Mesenchymal stem cell (in vitro differentiated cells and primary cell): Measurements from ENCODE around the gene CSNK1D.
A peak's percentile ranks its signal among the peaks of the same experiment; 100 is the strongest.

Experiments used
- DNase-seq: peaks from one replicate; pipeline ENCODE4 v3.0.0-alpha.2; 2013
- H2AFZ ChIP-seq: one replicate; pipeline ENCODE4 v1.6.1; 2013; ENCODE audit warnings: low read depth, mild to moderate bottlenecking, control low read depth, inconsistent platforms, low read length, moderate library complexity
- H2AK5ac ChIP-seq: 2 replicates; pipeline ENCODE4 v1.6.1; 2013; ENCODE audit warnings: low read length, moderate library complexity, mild to moderate bottlenecking, inconsistent platforms; ENCODE audit not compliant: severe bottlenecking
- H2BK120ac ChIP-seq: one replicate; pipeline ENCODE4 v1.6.1; 2013; ENCODE audit warnings: low read depth, mild to moderate bottlenecking, inconsistent platforms, low read length, moderate library complexity
- H2BK12ac ChIP-seq, 2 experiments: one replicate each; pipeline ENCODE4 v1.6.1; 2013; ENCODE audit warnings: inconsistent platforms in 2 of 2, low read length in 2 of 2, mild to moderate bottlenecking in 2 of 2, moderate library complexity in 2 of 2, control low read depth in 1 of 2
- H2BK15ac ChIP-seq: one replicate; pipeline ENCODE4 v1.6.1; 2013; ENCODE audit warnings: mild to moderate bottlenecking, low read depth, inconsistent platforms; ENCODE audit not compliant: poor library complexity, severe bottlenecking
- H2BK5ac ChIP-seq: 2 replicates; pipeline ENCODE4 v1.6.1; 2013; ENCODE audit warnings: low read depth, mild to moderate bottlenecking, low read length, control low read depth, inconsistent platforms; ENCODE audit not compliant: poor library complexity, severe bottlenecking
- H3K14ac ChIP-seq, 2 experiments: one replicate each; pipeline ENCODE4 v1.6.1; 2013; ENCODE audit warnings: inconsistent platforms in 2 of 2, low read length in 2 of 2, control low read depth in 1 of 2, mild to moderate bottlenecking in 1 of 2, moderate library complexity in 1 of 2
- H3K18ac ChIP-seq, 2 experiments: one replicate each; pipeline ENCODE4 v1.6.1; 2013; ENCODE audit warnings: inconsistent platforms in 2 of 2, low read length in 2 of 2, control low read depth in 1 of 2, low read depth in 1 of 2, mild to moderate bottlenecking in 1 of 2
- H3K23ac ChIP-seq, 2 experiments: one replicate each; pipeline ENCODE4 v1.6.1; 2013; ENCODE audit warnings: inconsistent platforms in 2 of 2, low read length in 2 of 2, mild to moderate bottlenecking in 2 of 2, moderate library complexity in 2 of 2, control low read depth in 1 of 2
- H3K27ac ChIP-seq: 2 replicates; pipeline ENCODE4 v1.5.1; 2013; ENCODE audit warnings: mild to moderate bottlenecking, moderate library complexity, low read length, control low read depth, inconsistent platforms; ENCODE audit not compliant: poor library complexity, severe bottlenecking
- H3K27me3 ChIP-seq, 2 experiments: 2 replicates each; pipeline versions ENCODE4 v1.6.1 to v1.7.0; 2013; ENCODE audit warnings: low read length in 2 of 2, mild to moderate bottlenecking in 2 of 2, moderate library complexity in 2 of 2, control low read depth in 1 of 2, inconsistent platforms in 1 of 2; ENCODE audit not compliant: control insufficient read depth in 1 of 2, insufficient read depth in 1 of 2
- H3K36me3 ChIP-seq, 2 experiments: 2 replicates each; pipeline versions ENCODE4 v1.6.1 to v1.7.0; 2013; ENCODE audit warnings: low read length in 2 of 2, control low read depth in 1 of 2, inconsistent platforms in 1 of 2, low read depth in 1 of 2, mild to moderate bottlenecking in 1 of 2; ENCODE audit not compliant: insufficient read depth in 2 of 2, control insufficient read depth in 1 of 2
- H3K4ac ChIP-seq, 2 experiments: one replicate each; pipeline ENCODE4 v1.6.1; 2013; ENCODE audit warnings: inconsistent platforms in 2 of 2, low read length in 2 of 2, mild to moderate bottlenecking in 2 of 2, moderate library complexity in 2 of 2, control low read depth in 1 of 2, low read depth in 1 of 2
- H3K4me1 ChIP-seq: 2 replicates; pipeline ENCODE4 v1.6.1; 2013; ENCODE audit warnings: low read depth, low read length, control low read depth; ENCODE audit not compliant: control insufficient read depth, insufficient read depth
- H3K4me2 ChIP-seq: 2 replicates; pipeline ENCODE4 v1.6.1; 2013; ENCODE audit warnings: low read length, mild to moderate bottlenecking, inconsistent platforms; ENCODE audit not compliant: poor library complexity, severe bottlenecking
- H3K4me3 ChIP-seq, 2 experiments: 2 replicates each; pipeline versions ENCODE4 v1.5.1 to v1.7.0; 2013; ENCODE audit warnings: low read length in 2 of 2, mild to moderate bottlenecking in 2 of 2, control low read depth in 1 of 2, low read depth in 1 of 2; ENCODE audit not compliant: insufficient read depth in 1 of 2
- H3K79me1 ChIP-seq: replicated peaks from 2 replicates; pipeline ENCODE4 v1.6.1; 2013; ENCODE audit warnings: mild to moderate bottlenecking, control low read depth, low read length, inconsistent platforms; ENCODE audit not compliant: poor library complexity, severe bottlenecking
- H3K9ac ChIP-seq: 2 replicates; pipeline ENCODE4 v1.7.0; 2013; ENCODE audit warnings: mild to moderate bottlenecking, low read length, moderate library complexity
- H3K9me3 ChIP-seq: 2 replicates; pipeline ENCODE4 v1.7.0; 2013; ENCODE audit warnings: mild to moderate bottlenecking, low read length; ENCODE audit not compliant: control insufficient read depth
- H4K8ac ChIP-seq: one replicate; pipeline ENCODE4 v1.6.1; 2013; ENCODE audit warnings: inconsistent platforms, mild to moderate bottlenecking, low read length, moderate library complexity
- H4K91ac ChIP-seq: one replicate; pipeline ENCODE4 v1.6.1; 2013; ENCODE audit warnings: mild to moderate bottlenecking, low read length, inconsistent platforms
- WGBS: methylation state at CpG from one replicate; pipeline ENCODE4 v1.1.7; 2013; ENCODE audit warnings: mixed read lengths; 5-methylcytosine and 5-hydroxymethylcytosine counted together

Gene CSNK1D

DNA sequence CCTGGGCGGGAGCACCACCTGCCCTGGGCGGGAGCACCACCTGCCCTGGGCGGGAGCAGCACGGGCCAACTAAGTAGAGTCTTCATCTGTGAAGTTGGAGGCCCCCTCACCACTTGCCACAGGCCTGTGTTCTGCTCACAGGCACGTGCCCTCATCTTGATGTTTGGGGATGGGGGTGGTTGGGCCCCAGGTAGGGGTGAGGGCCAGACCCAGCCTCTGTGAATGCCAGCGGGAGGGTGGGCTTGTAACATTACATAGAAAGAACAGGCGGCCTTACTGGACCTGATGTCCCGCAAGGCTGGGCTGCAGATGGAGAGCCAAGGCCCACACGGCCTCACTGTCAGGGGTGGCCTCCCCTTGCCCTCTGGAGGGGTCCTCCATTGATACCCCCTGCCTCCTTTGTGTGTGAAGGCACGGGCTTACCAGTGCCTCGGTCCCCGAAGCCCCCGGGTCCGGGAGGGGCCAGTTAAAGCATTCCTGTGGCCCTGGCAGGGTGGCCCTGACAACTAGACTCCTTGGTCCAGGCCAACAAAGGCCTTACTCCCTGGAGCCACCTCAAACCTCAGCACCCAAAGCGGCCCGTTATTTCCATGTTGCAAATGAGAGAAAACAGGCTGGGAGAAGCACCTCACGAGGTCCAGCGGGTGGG, 45.7 kb downstream of the CSNK1D start:
- H2BK120ac ChIP-seq = peak overlapping the region; percentile 90
- no peak overlapping the region for H3K27ac ChIP-seq
- peaks cover 60% of the 10 kb centered on the region for H3K4me1 ChIP-seq
- H2BK12ac ChIP-seq = peak overlapping the region; percentile 49 to 82
- DNase-seq = peak; percentile 14
- H3K4ac ChIP-seq = peak overlapping the region; percentile 92 to 99
- peak overlapping the region; percentile 95 to 98 for H3K18ac ChIP-seq
- no peak overlapping the region for H2BK5ac ChIP-seq
- H3K36me3 ChIP-seq = no peaks in the 10 kb centered on the region
- no peak overlapping the region for H3K23ac ChIP-seq
- H3K27me3 ChIP-seq = no peaks in the 10 kb centered on the region
- H4K91ac ChIP-seq = peak overlapping the region; percentile 99
- H2AK5ac ChIP-seq = peak overlapping the region; percentile 31
- H2AFZ ChIP-seq = no peak overlapping the region
- peak overlapping the region; percentile 95 for H2BK15ac ChIP-seq
- 86% methylated on average over 17 of the region's 18 CpGs for WGBS
- H3K14ac ChIP-seq = peak overlapping the region in 1 of 2 experiments; percentile 15
- H4K8ac ChIP-seq = peak overlapping the region; percentile 99
- H3K79me1 ChIP-seq = no peaks in the 10 kb centered on the region
- H3K9ac ChIP-seq = no peak overlapping the region
- peak overlapping the region in 1 of 2 experiments; percentile 66 for H3K4me3 ChIP-seq
- peak overlapping the region; percentile 61 for H3K4me2 ChIP-seq
- H3K9me3 ChIP-seq = no peaks in the 10 kb centered on the region

GRCh38 chr17:82226809-82227628, 46.5 kb downstream of the CSNK1D start:
- Histone ChIP-seq H3K18ac (peak overlapping the region; percentile 31 to 48), H3K4ac (no peak overlapping the region), H3K14ac (peak overlapping the region in 1 of 2 experiments; percentile 35), H3K9me3 (no peaks in the 10 kb centered on the region), H2BK12ac (peak overlapping the region; percentile 86 to 89), H2BK5ac (no peak overlapping the region), H2AFZ (no peak overlapping the region), H3K4me1 (peaks cover 54% of the 10 kb centered on the region), H3K4me3 (no peak overlapping the region), H2BK15ac (peak overlapping the region; percentile 77), H3K9ac (no peak overlapping the region), H3K4me2 (no peak overlapping the region), H2AK5ac (peak overlapping the region; percentile 23), H2BK120ac (peak overlapping the region; percentile 38), H3K23ac (no peak overlapping the region), H4K91ac (peak overlapping the region; percentile 99), H3K36me3 (no peaks in the 10 kb centered on the region), H3K79me1 (no peaks in the 10 kb centered on the region), H3K27ac (no peak overlapping the region), H4K8ac (peak overlapping the region; percentile 40), H3K27me3 (no peaks in the 10 kb centered on the region)
- WGBS = 86% methylated on average over 16 of the region's 16 CpGs
- DNase-seq = peak; percentile 10

DNA sequence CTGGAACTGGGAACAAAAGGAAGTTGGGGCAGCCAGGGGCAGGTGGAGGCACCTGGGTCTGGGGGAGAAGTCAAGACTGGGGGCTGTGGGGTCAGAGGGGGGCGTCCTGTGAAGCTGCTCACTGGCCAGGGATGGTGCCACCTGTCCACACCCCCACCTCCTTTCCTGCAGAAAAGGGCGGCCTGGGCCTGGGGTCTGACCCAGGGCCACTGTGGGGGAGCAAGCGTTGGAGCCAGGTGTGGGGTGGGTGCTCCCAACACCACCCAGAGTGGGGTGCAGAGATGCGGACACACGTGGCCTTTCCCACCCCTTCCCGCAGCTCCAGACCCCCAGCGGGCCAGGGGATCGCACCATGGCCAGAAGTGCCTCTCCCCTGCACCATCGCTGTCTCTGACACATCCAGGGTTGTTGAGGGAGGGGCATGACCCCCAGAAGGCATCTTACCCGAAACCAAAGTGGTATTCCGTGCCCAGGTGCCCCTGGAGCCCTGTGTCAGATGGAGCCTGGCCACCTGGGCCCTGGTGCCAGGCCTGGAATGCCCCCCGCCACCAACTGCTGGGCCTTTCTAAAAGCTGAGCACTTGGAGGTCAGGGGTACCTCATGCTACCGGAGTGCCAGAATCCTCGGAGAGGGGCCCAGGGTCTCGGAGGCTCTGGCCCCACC, 47.2 kb downstream of the CSNK1D start:
- H2BK12ac ChIP-seq = peak overlapping the region; percentile 67 to 89
- WGBS = 86% methylated on average over 14 of the region's 15 CpGs
- H2AFZ ChIP-seq = no peak overlapping the region
- no peak for DNase-seq
- H3K4me2 ChIP-seq = no peak overlapping the region
- peaks cover 47% of the 10 kb centered on the region for H3K4me1 ChIP-seq
- H3K4ac ChIP-seq = peak overlapping the region in 1 of 2 experiments; percentile 57
- peak overlapping the region; percentile 31 for H2AK5ac ChIP-seq
- no peaks in the 10 kb centered on the region for H3K79me1 ChIP-seq
- peak overlapping the region in 1 of 2 experiments; percentile 35 for H3K14ac ChIP-seq
- no peaks in the 10 kb centered on the region for H3K9me3 ChIP-seq
- H4K91ac ChIP-seq = peak overlapping the region; percentile 43
- H3K4me3 ChIP-seq = no peak overlapping the region
- no peaks in the 10 kb centered on the region for H3K27me3 ChIP-seq
- peak overlapping the region; percentile 89 for H2BK120ac ChIP-seq
- no peaks in the 10 kb centered on the region for H3K36me3 ChIP-seq
- H3K27ac ChIP-seq = no peak overlapping the region
- no peak overlapping the region for H2BK5ac ChIP-seq
- H4K8ac ChIP-seq = peak overlapping the region; percentile 12
- H3K18ac ChIP-seq = peak overlapping the region in 1 of 2 experiments; percentile 48
- H2BK15ac ChIP-seq = peak overlapping the region; percentile 90
- H3K9ac ChIP-seq = no peak overlapping the region
- H3K23ac ChIP-seq = no peak overlapping the region
